Hindlimb muscle (tissue), 1 donor: Measurements from ENCODE around the gene MTSS2. TPM values are rescaled to one million over a fixed set of nuclear protein-coding genes. Genes with fewer than 3 reads are reported as not detected.

Experiments used
- DNase-seq: peaks from one replicate; pipeline ENCODE4 v3.0.0-alpha.2; 2013
- polyA plus RNA-seq: library from polyadenylated mRNA; unstranded; fragments of 120-200 nt; gene quantifications from one replicate; pipeline ENCODE4 v1.2.1, GENCODE V29; 2013; ENCODE audit not compliant: insufficient read length

MTSS2 gene
- polyA plus RNA-seq, 1 donor: 179 TPM

- DNase-seq: no peak
These were observed 29.4 kb upstream of the MTSS2 start for GRCh38 chr16:70715055-70715858.

GRCh38 chr16:70714581-70715054 is 28.8 kb upstream of the MTSS2 start:
- DNase-seq: no peak

DNA sequence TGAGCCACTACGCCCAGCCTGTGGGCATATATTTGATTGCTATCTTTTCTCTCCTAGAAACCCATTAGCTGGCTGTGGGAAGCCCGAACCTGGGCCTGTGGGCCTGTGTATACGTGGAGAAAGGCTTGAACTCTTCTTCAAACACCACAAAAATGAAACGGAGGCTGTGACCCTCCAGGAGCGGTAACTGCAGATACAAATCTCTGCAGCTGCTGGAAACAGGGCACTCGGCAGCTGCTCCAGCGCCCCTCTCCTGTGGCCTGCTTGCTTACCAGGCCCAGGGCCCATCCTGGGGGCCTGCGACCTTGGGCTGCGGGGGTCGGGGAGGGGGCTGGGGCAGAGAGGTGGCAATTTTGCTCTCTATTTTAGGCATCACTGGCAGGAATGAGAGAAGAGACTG is 28.0 kb upstream of the MTSS2 start:
- no peak for DNase-seq

DNA sequence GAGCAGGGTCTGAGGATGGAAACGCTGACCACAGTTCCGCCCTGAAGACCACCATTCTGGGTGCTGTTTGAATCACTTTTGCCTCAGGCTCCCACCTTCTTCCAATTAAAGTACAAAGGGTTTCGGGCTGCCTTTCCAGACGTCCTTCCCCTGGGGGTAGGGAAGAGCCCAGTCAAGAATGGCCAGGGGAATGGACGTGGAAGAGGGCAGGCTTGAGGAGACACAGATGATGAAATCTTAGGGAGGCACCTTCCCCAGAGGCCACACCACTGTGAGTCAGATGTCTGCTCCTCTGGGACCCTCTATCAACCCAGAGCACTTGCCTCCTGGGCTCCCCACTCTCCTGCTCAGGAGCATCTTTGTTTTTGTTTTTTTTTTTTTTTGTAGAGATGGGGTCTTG is 27.5 kb upstream of the MTSS2 start:
- DNase-seq: no peak

DNA sequence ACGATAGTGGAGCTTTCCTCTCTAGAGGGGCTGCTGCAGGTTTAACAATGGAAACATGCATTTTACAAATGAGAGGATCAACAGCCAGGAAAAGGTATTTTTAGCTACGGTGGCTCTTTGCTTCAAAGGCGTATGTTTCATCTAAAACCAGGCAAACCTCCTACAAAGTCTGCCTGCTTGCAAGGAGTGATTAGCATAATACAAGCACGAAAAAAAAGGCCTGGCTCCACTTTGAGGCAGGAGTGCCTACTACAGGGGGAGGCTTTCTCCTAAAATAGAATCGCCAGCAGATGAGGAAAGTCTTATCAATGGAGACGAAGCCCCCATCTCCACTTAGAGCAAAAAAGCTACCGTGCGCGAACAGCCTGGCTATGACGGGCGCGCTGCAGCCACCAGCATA is 27.1 kb upstream of the MTSS2 start:
- no peak for DNase-seq

GRCh38 chr16:70712359-70712758 is 26.5 kb upstream of the MTSS2 start:
- DNase-seq: no peak

GRCh38 chr16:70711211-70712031 is 25.6 kb upstream of the MTSS2 start:
- DNase-seq: no peak

GRCh38 chr16:70710422-70711210 is 24.8 kb upstream of the MTSS2 start:
- no peak for DNase-seq

DNA sequence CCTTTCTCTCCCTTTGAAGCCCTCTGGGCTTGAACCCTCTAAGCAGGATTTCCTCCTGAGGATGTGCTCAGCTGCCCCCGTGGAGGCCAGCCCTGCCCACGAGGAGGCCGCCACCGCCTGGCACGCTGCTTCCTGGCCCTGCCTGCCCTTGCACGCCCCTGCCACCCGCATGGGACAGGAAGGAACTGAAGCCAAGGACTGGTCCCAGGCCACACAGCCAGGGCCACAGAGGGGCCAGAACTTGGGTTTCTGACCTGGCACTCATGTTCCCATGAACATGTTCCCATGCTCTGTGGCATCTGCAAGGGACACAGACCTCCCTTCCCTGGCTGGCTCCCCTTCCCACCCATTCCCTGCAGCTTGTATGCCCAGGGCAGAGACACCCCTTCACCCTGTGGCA is 24.1 kb upstream of the MTSS2 start:
- DNase-seq: no peak

DNA sequence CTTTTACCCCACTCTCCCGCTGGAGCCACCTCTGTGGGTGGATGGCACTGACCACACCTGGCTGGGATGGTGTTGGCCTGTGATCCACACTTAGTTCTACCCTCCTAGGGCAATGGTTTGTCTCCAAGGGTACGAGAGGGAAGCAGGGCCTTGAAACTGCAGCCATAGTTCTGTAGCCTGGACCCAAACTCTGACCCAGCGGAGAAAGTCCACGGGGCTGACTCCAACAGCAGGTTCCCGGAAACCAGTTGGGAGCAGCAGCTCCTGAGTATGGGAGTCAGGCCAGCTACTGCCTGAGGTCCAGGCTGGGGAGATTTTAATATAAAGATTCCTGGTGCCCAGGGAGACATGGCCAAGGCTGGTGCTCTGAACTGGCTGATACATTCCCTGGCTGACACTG is 23.6 kb upstream of the MTSS2 start:
- no peak for DNase-seq

DNA sequence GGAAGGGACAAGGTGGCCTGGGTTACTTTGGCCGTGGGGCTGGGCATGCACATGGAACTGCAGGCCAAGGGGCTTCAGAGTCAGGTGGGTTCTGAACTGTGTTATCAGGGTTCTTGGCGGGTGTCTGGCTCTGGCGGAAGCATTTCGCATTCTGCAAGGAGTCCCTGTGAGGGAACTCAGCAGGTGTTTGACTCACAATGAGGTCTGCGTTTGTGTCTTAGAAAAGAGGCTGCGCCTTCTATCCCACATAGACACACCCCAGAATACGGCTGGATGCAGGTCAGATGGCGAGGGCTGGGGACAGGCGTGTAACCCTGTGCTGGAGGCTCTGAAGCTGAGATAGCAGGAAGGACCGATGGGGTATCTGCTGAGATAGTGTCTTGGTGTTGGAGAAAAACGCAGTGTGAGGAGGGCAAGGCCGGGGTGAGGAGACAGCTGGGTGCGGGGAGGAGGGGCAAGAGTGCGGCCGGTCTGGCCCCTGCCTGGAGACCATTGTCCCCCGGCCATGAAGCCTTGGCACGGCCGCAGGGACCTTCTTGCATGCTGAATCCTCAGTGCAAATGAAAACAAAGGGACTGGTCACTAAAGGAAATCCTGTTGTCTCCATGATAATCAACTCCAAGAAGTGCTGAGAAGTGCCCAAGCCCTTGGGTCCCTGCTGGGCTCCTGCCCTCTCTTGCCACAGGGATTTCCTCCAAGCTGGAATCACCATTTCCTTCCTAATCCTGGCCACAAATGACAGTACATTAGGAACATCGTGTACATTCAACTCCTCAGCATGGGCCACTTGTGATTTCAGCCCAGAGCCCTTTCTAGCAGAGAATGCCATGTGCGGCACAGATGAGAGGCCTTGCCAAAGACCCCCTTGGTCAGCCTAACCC is 22.8 kb upstream of the MTSS2 start:
- no peak for DNase-seq

DNA sequence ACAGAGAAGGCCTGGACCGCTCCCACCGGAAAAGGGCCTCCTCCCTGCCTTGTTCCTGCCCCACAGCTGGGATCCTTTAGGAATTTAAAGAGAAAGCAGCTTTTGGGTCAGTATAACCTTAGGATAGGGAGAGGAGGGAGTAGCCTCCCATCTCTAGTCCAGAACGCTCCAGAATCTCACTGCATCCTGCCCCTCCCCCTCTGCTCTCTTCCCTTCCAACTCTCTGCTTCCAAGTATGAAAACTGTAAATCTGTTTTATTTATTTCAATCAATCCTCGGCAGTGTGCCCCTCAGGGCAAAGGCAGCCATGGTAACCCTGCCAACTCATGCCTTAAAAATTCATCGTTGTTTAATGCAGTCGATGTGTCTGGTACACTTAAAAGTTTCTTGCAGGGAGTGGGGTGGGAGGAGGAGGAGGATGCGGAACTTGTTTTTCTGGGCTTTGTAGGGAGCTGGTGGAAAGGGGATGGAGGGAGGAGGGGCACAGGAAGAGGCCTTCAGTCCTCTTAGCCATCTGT is 21.2 kb upstream of the MTSS2 start:
- no peak for DNase-seq

- no peak for DNase-seq
These were observed 19.2 kb upstream of the MTSS2 start for GRCh38 chr16:70705056-70705455.

- no peak for DNase-seq
These were observed 18.7 kb upstream of the MTSS2 start for GRCh38 chr16:70704586-70704985.

GRCh38 chr16:70703835-70704381 is 18.1 kb upstream of the MTSS2 start:
- DNase-seq: no peak

GRCh38 chr16:70703041-70703834 is 17.4 kb upstream of the MTSS2 start:
- no peak for DNase-seq

DNA sequence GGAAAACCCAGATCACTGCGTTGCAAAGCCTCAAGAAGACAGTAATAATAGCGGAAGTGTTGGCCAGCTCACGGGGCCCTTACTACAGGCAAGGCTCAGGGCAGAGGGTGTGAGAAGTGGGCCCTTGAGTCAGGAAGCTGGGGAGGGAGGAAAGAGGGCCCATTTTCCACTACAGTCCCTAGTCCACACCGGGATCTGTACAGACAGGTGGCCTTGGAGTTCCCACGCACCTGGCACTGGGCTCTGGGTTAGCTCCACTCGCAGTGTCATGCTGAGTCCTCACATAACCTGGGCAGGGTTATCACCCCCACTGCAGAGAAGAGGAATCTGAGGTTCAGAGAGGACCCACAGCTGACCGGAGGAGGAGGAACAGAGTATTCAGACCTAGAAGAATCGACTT is 16.8 kb upstream of the MTSS2 start:
- DNase-seq: no peak

GRCh38 chr16:70701998-70702397 is 16.1 kb upstream of the MTSS2 start:
- no peak for DNase-seq

DNA sequence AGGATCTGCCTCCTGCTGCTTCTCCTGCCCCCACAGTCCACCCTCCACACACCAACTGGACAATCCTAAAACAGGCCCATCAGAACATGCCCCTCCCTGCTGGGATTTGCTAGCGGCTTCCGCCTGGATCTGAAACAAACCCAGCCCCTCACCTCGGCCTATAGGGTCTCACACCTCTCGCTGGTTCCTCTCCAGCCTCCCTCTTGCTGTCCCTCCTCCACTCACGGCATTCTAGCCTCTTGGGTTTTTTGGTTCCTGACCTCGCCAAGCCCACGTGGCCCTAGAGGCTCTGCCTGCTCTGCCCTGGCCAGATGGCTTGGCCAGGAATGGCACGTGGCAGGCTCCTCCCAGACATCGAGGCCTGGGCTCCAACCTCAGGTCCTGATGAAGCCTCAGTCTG is 15.7 kb upstream of the MTSS2 start:
- DNase-seq: no peak

- DNase-seq: no peak
These were observed 15.2 kb upstream of the MTSS2 start for GRCh38 chr16:70701036-70701435.
